HG02642 (cell line): Measurements from ENCODE around the gene NPC1.
"Not testable (repeated sequence)": the region's sequence is repeated elsewhere in the genome, so short reads cannot be mapped to it uniquely, and the experiment has no call there.

Experiments
- ATAC-seq: cut with Tn5 transposase; IDR thresholded peaks from one replicate; pipeline ENCODE4 v1.9.1; 2021; ENCODE audit warnings: mild to moderate bottlenecking; ENCODE audit not compliant: unreplicated experiment, poor library complexity

NPC1 gene

DNA sequence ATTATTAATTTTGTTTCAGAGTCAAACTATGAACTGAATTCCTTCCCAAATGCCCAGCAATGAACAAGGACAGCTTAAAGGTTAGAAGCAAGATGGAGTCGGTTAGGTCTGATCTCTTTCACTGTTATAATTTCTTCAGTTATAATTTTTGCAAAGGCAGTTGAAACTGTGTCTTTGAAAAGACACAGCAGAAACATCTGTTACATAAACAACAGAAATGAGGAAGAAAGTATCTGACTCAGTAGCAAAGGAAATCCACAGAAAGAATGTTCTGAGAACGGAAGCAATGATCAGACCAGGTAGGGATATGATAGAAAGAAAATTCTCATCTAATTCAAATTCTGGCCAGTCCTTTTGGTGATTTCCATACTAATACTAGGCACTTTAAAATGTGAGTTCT lies 88.2 kb downstream of the NPC1 start:
- no peak for ATAC-seq

DNA sequence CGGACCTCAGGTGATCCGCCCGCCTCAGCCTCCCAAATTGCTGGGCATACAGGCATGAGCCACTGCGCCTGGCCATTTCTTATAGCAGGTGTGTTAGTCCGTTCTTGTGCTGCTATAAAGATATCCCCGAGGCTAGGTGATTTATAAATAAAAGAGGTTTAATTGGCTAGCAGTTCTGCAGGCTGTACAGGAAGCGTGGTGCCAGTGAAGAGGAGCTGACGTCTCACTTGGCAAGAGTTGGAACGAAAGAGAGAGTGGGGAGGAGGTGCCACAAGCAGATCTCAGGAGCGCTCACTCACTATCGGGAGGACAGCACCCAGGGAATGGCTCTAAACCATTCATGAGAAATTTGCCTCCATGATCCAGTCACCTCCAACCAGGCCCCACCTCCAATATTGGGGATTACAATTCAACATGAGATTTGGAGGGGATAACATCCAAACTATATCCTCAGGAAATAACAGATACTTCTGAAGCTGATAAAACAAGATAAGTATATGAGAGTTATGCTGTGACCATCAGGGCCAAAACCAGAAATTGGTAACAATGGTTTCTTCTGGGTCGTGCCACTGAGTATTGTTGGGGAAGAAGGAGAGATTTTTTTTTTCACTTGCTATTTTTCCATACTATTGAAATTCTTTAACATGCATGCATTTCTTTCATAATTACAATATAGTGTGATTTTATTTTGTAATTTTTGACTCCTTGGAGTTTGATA lies 90.4 kb downstream of the NPC1 start:
- ATAC-seq = peak; percentile 39

DNA sequence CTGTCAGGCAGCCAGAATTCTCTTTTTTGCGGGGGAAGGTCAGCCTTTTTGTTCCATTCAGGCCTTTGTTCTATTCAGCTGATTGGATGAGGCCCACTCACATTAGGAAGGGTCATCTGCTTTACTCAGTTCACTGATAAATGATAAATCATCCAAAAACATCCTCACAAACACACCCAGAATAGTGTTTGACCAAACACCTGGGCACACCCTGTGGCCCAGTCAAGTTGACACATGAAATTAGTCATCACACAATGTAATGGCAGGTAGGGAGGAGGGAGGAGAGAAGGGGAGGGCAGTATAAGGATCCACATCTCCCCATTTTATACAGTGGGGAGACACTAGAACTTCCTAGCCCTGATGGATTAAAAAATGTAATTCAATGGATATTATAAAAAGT lies 91.3 kb downstream of the NPC1 start:
- no peak for ATAC-seq

DNA sequence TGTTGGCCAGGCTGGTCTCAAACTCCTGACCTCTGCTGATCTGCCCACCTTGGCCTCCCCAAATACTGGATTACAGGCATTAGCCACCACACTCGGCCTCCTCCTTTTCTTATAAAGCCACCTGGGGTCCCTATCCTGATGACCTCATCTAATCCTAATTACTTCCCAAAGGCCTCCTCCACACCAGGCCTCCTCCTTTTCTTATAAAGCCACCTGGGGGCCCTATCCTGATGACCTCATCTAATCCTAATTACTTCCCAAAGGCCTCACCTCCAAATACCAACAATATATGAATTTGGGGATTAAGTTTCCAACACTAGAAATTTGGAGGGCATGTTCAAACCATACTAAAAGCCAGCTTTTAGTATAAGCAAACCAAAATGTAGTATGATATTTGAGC lies 92.7 kb downstream of the NPC1 start:
- no peak for ATAC-seq

DNA sequence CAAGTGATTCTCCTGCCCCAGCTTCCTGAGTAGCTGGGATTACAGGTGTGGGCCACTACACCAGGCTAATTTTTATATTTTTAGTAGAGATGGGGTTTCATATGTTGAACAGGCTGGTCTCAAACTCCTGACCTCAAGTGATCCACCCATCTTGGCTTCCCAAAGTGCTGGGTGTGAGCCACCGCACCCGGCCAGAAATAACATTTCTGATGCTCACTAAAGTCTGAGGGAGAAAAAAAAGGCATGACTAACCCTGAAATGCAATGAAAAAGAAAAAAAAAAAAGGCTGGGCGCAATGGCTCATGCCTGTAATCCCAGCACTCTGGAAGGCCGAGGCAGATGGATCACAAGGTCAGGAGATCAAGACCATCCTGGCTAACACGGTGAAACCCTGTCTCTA lies 96.7 kb downstream of the NPC1 start:
- not testable (repeated sequence) for ATAC-seq

DNA sequence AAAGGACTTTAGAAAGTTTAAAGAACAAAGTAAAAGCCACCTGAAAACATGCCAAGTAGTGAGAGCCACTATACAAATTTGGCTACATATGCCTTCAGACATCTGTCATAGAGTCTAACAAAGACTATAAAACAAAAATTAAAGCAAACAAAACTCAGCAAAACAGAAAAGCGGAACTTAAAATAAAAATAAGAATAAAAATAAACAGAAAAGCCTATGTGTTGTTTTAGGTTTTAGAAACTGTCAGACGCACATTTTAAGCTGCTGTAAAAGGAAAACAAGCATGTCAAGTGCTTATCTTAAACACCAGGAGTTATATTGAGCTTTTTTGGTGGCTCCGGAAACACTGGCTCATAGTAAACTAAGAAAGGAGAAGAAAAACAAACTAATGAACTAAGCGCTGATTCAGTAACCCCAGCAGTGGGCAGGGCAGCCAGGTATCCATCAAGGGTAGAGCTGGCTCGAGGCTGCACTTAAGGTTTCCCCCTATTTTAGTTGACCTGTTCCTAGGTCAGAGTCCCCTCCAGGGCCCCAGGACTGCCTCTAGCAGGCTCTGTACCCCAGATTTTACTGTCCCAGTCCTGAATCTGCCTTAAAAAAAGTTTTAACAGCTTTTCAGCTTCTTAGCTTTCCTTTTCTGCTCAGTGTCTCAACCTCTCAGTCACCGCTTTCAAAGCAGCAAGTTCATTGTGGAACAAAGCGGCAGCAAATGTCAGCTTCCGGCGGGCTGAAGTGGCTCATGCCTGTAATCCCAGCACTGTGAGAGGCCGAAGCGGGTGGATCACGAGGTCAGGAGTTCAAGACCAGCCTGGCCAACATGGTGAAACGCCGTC lies 98.4 kb downstream of the NPC1 start:
- ATAC-seq = peak; percentile 79

DNA sequence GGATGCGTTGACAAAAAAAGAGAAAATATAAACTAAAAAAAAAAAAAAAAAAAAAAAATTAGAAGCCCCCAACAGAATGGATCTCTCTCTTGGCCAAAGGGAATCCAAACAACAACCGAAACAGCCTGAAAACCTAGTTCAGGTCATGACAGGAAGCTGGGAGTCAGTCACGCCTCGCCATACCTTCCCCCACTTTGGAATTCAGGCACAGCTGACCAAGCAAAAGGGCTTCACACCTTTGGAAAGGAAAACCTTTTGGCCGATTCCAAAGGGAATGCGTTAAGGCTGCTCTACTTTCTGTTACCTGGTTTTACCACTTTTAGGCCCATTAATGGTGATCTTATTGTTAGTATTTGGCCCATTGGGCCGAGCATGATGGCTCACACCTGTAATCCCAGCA lies 100.9 kb downstream of the NPC1 start:
- no peak for ATAC-seq

DNA sequence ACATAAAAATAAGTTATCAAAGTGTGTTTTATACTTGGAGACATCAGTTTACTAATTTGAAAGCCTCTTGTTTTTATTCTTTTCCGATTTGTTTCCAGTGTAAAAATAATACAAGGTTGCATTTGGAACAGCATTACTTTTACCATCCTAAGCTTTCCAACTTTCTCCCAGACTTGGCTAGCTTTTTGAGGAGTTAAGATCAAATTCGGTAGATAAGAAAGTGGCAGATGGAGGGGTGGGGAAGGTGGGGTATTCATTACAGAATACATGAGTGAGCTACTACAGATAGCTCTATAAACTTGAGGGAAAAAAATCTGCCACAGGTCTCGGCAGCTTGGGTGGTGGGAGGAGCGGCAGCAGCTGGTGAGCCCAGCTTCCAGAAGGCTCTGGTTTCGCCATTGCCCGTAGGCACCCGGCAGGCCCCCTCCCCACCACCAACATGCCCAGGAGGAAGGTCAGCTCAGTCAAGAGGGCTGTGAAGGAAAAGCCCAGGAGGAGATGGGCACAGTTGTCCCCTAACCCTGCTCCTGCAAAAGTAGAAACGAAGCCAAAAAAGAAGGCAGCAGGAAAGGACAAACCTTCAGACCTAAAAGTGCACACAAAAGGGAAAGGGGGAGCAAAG lies 101.6 kb downstream of the NPC1 start:
- no peak for ATAC-seq
